Measurements from ENCODE around the gene PDP2.

Gene PDP2

DNA sequence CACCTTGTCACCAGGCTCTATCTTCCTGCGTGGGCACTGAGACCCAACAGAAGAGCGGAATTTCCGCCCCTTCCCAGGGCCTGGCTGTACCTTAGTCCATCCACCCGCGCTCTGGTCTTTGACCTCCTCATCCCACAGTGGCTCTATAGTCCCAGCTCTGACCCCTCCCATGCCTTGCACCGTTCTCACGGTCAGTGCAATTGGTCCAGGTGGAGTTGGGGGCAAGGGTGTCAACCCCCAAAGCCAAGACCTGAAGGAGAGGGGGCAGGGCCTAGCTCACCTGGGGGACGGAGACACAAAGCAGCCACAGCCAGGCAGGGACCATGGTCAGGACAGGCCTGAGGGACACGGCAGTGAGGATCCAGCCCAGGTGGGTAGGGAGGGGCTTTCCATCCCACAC lies 37.4 kb downstream of the PDP2 start:
- FAIRE-seq: no peak
- no peak for TF ChIP-seq TAF1 (IDR thresholded peaks at IDR 0.05; ENCODE audit: borderline replicate concordance, low read depth, low read length)
- no peak for TF ChIP-seq POLR2AphosphoS5 (IDR thresholded peaks at IDR 0.05; ENCODE audit: low read depth, low read length)
- no peak for TF ChIP-seq POLR2A (IDR thresholded peaks at IDR 0.05; ENCODE audit: low read depth, low read length)
- no peak for DNase-seq (ENCODE audit: insufficient read length)

DNA sequence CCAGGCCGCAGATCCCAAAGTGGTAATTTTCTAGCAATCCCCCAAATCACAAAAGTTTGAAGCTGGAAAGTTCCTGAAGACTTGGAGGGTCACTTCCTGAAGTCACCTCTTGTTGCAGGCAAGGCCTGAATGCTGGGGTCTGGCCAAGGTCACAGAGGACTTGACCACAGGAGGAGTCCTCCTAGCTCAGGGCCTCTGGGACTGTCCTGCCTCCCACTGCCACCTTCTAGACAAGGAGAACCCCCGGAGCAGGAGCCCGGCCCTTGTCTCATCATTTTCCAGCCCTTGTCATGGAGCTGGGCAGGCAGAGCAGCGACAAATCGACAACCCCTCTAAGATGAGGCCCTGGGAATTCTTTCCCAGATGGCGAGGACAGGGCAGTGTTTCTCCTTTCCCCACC lies 38.0 kb downstream of the PDP2 start:
- no peak for DNase-seq (ENCODE audit: insufficient read length)
- no peak for FAIRE-seq
- TF ChIP-seq POLR2A (IDR thresholded peaks at IDR 0.05; ENCODE audit: low read depth, low read length): no peak
- no peak for TF ChIP-seq TAF1 (IDR thresholded peaks at IDR 0.05; ENCODE audit: borderline replicate concordance, low read depth, low read length)
- no peak for TF ChIP-seq POLR2AphosphoS5 (IDR thresholded peaks at IDR 0.05; ENCODE audit: low read depth, low read length)

DNA sequence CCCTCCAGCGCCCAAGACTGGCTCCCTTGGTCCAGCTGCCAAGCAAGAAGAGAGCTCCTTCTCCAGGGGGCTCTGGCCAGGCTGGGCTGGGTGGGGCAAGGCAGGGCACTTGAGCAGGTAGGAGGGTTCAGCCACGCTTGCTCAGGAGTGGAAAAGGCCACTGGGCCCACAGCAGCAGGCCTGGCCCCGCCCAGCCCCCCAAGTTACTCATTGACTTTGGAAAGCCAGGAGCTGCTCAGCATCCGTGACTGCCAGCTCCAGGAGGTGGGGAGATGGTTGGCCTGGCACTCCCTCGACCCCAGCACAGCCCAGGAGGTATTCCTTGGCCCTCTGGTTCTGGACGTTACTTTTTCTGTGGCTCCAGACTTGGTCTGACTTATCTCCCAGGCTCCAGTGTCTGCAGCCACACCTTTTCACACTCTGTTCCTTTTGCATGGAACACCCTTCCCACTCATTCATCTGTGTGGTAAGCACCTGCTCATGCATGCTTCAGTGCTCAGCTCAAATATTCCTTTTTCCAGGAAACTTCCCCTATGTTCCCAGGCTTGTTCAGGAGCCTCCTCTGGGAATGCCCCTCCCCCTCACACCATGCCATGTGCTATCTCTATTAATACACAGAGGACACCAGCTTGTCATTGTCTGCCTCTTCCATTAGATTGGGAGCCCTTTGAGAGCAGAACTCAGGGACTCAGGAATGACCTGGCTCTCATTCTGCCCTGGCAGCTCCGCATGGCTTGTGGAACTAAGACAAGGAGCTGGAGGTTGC lies 38.7 kb downstream of the PDP2 start, which contains the start of gene CDH16:
CDH16 (minus strand) TSS at position 83 of the 766 bp plus-strand sequence. CDS start 820 bp downstream, outside the sequence.
- FAIRE-seq (no peak), DNase-seq (ENCODE audit: insufficient read length) (no peak)
- TF ChIP-seq POLR2A (IDR thresholded peaks at IDR 0.05; ENCODE audit: low read depth, low read length) (no peak), TAF1 (IDR thresholded peaks at IDR 0.05; ENCODE audit: borderline replicate concordance, low read depth, low read length) (no peak), POLR2AphosphoS5 (IDR thresholded peaks at IDR 0.05; ENCODE audit: low read depth, low read length) (no peak)

DNA sequence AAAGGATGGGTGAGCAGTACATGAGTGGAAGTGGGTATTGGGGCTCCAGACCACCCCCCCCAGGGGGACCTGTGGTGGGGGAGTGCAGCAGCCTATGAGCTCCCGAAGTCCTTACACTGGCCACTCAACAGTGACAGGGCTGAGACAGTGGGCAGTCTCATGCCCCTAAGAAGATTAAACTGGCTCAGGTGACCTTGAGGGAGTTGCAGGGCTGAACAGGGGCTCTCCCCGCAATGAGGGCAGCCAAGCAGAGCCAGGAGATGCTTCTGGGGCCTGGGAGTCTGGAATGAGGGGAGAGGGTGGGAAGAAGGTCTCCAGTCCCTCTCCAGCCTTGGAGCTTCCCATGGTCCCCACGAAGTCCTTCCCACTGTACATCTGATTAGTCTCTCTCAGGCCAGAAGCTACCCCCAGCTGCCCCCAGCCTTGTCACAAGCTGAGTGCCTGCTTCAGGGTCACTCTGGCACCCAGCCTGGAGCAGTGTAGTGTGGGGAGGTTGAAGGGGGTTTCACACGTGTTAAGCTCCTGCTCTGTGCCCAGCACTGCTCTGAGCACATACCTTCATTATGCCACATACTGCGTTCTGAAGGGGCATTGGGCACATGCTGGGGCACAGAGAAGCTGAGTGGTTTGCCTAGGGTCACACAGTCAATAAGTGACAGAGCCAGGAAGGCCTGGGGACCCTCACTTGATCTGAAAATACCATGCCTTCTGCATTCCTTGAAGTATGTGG lies 39.4 kb downstream of the PDP2 start:
- no peak for TF ChIP-seq TAF1 (IDR thresholded peaks at IDR 0.05; ENCODE audit: borderline replicate concordance, low read depth, low read length)
- TF ChIP-seq POLR2AphosphoS5 (IDR thresholded peaks at IDR 0.05; ENCODE audit: low read depth, low read length): no peak
- TF ChIP-seq POLR2A (IDR thresholded peaks at IDR 0.05; ENCODE audit: low read depth, low read length): no peak
- no peak for DNase-seq (ENCODE audit: insufficient read length)
- FAIRE-seq: no peak

DNA sequence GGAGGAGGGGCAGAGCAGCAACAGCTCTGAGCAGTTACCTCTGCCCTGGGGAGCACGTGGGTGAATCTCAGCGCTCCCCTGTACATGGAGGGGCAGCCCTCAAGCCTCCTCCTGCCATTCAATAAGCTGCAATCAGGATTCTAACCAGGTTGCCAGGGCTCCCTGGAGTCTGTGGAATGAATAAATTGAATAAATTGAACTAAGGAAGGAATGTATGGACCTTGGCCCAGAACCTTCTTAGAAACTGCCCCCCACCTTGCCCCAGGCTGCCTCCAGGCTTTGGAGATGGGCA lies 39.9 kb downstream of the PDP2 start:
- FAIRE-seq: no peak
- no peak for DNase-seq (ENCODE audit: insufficient read length)

DNA sequence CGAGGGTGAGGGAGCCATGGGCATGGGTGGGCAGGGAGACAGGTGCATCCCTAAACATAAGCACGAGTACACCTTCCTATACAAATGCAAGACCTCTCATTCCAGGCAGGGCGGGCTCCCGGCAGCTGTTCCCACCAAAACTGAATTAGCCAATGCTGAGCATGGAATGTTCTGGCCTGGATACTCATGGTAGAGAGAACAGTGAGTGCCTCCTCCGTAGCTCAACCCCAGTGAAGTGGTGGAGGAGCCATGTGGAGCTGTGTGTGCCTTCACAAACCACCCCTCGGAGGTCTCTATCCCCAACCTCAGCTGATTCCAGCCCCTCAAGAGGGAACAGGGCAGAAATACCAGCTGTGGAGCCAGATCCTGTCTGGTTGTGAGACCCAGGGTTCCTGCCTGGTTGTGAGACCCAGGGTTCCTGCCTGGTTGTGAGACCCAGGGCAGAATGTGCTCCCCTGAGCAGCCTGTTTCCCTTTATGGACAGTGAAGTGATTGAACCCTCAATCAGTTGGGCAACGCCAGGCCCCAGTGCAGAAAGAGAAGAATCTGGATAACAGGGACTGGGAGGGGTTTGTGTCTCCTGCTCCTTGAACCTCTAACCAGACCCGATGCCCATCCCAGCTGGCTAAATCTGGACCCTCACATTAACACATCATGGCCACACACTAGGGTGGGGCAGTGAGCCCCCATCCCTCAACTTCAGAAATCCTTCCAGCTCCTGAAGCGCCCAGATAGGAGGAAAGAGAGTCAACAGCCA lies 40.8 kb downstream of the PDP2 start:
- no peak for FAIRE-seq
- DNase-seq (ENCODE audit: insufficient read length): no peak
- no peak for TF ChIP-seq POLR2A (IDR thresholded peaks at IDR 0.05; ENCODE audit: low read depth, low read length)
- TF ChIP-seq POLR2AphosphoS5 (IDR thresholded peaks at IDR 0.05; ENCODE audit: low read depth, low read length): no peak
- no peak for TF ChIP-seq TAF1 (IDR thresholded peaks at IDR 0.05; ENCODE audit: borderline replicate concordance, low read depth, low read length)

More for the DNA sequence above, 39.9 kb downstream of the PDP2 start:
- TF ChIP-seq POLR2AphosphoS5 (IDR thresholded peaks at IDR 0.05; ENCODE audit: low read depth, low read length): no peak
- TF ChIP-seq TAF1 (IDR thresholded peaks at IDR 0.05; ENCODE audit: borderline replicate concordance, low read depth, low read length): no peak
- no peak for TF ChIP-seq POLR2A (IDR thresholded peaks at IDR 0.05; ENCODE audit: low read depth, low read length)

DNA sequence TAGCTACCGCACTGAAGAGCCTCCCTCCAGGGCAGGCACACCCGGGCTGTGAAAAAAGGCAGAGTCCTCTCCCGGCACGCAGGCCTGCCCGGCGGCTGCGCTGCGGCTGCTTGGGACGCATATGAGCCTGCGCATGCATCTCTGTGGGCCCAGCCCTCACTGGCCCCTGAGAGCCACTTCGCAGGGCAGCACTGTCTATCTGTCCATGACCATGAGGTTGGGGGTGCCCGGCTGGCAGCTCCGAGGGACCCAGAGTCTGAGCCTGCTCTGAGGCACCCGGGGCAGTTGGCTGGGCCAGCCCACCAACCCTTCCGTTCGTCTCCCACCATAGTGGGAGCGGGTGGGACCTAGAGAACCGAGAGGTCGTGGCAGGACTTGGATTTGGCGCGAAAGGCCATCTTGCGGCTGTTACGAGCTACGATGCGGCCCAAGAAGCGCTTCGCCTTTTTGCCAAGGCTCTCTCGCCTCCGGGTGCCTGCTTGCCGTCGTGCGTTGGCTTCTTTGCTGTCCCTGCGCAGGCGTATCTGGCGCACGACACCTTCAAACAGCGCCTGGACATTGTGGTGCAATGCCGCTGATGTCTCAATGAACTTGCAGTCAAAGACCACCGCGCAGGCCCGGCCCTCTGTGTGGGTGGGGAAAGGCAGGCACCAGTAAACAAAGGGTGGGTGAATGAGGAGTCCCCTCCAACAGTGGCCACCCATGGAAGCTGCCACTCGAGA lies 41.6 kb downstream of the PDP2 start:
- FAIRE-seq (no peak), DNase-seq (ENCODE audit: insufficient read length) (no peak)
- TF ChIP-seq POLR2AphosphoS5 (IDR thresholded peaks at IDR 0.05; ENCODE audit: low read depth, low read length) (no peak), POLR2A (IDR thresholded peaks at IDR 0.05; ENCODE audit: low read depth, low read length) (no peak), TAF1 (IDR thresholded peaks at IDR 0.05; ENCODE audit: borderline replicate concordance, low read depth, low read length) (no peak)

DNA sequence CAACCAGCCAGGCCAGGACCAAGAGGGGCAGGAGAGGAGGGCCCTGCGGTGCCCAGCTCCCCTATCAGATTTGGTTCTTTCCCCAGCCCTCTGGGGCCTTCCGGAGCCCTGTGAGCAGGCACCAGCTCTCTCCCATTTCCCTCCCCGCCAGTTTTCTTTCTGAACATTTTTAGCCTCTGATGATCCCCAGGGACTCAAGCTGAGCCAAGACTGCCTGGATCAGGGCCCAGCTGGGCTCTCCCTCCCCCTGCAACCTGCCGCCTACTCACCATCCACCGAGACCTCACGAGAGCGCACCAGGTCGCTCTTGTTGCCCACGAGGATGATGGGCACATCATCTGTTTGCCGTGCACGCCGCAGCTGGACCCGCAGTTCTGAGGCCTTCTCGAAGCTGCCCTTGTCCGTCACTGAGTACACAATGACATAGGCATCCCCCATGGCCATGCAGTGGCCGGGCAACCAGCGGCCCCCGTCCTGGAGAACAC lies 43.0 kb downstream of the PDP2 start:
- DNase-seq (ENCODE audit: insufficient read length) (no peak), FAIRE-seq (no peak)
- TF ChIP-seq POLR2AphosphoS5 (IDR thresholded peaks at IDR 0.05; ENCODE audit: low read depth, low read length) (no peak), POLR2A (IDR thresholded peaks at IDR 0.05; ENCODE audit: low read depth, low read length) (no peak), TAF1 (IDR thresholded peaks at IDR 0.05; ENCODE audit: borderline replicate concordance, low read depth, low read length) (no peak)

DNA sequence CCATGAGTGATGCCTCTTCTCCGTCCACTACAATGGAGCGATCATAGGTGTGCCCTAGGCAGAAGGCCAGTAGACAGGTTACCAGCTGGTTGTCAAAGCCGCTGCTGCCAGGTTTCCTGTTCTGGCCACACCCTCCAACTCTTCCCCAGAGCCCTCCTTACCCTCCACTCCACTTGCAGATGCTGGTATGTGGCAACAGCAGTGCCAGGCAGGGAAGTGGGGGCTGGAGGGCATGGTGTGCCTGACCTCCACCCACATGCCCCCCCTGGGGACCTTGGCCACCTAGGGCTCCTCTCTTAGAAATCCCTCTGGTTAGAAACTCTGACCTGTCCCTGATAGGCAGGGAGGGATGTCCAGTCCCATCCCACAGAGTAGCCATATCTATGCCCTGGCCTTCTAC lies 43.6 kb downstream of the PDP2 start:
- no peak for DNase-seq (ENCODE audit: insufficient read length)
- TF ChIP-seq POLR2A (IDR thresholded peaks at IDR 0.05; ENCODE audit: low read depth, low read length) (no peak), POLR2AphosphoS5 (IDR thresholded peaks at IDR 0.05; ENCODE audit: low read depth, low read length) (no peak), TAF1 (IDR thresholded peaks at IDR 0.05; ENCODE audit: borderline replicate concordance, low read depth, low read length) (no peak)
- FAIRE-seq: no peak

DNA sequence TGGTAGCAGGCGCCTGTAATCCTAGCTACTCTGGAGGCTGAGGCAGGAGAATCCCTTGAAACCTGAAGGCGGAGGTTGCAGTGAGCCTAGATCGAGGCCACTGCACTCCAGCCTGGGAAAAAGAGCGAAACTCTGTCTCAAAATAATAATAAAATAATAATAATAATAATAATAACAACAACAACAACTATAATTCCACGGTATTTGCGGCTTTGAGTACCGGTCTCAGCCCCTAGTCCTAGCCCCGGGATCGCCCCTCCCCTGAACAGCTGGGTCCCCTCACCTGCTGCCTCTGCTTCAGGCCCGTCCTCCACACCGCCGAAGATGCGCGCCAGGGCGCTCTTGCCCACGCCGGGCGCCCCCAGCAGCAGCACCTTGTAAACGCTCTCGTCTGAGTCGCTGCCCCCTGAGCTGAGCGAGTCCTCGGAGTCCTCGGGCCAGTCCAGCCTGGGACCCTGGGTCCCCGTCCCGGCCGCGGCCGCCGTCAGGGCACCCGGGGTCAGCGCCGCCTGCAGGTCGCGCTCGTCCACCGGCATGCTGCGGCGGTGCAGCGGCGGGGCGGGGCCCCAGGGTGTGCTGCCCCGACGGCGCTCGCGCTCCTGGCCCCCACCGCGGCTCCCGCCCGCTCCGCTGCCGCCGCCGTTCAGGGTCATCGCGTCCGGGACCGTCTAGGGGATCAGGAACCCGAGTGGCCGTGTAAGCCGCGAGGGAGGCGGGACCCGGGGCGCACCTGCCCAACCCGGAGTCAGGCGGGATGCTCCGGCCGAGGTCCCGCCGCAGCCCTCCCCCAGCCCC lies 44.4 kb downstream of the PDP2 start:
- FAIRE-seq (no peak), DNase-seq (ENCODE audit: insufficient read length) (peak; percentile 66)
- TF ChIP-seq POLR2AphosphoS5 (IDR thresholded peaks at IDR 0.05; ENCODE audit: low read depth, low read length) (no peak), TAF1 (IDR thresholded peaks at IDR 0.05; ENCODE audit: borderline replicate concordance, low read depth, low read length) (no peak), POLR2A (IDR thresholded peaks at IDR 0.05; ENCODE audit: low read depth, low read length) (no peak)
